IMR-90 (cell line): ENCODE results near the gene KMT2E.

Source experiments
- BHLHE40 ChIP-seq: fragments of 150-350 bp; IDR thresholded peaks from 2 replicates; pipeline ENCODE4 v1.6.1; 2016; ENCODE audit warnings: mild to moderate bottlenecking, low read depth, low read length
- CEBPB ChIP-seq: IDR thresholded peaks from 2 replicates; pipeline ENCODE4 v1.6.1; 2012; ENCODE audit warnings: low read depth, low read length, improper control_type of control experiment
- CHD1 ChIP-seq: IDR thresholded peaks from 2 replicates; pipeline ENCODE4 v1.6.1; 2012; ENCODE audit warnings: low read depth, low read length, improper control_type of control experiment
- MAFK ChIP-seq: IDR thresholded peaks from 2 replicates; pipeline ENCODE4 v1.6.1; 2012; ENCODE audit warnings: low read depth, low read length, improper control_type of control experiment
- MAZ ChIP-seq: IDR thresholded peaks from 2 replicates; pipeline ENCODE4 v1.6.1; 2012; ENCODE audit warnings: low read depth, mild to moderate bottlenecking, low read length, improper control_type of control experiment, moderate library complexity, borderline replicate concordance
- MXI1 ChIP-seq: IDR thresholded peaks from 2 replicates; pipeline ENCODE4 v1.6.1; 2012; ENCODE audit warnings: low read depth, mild to moderate bottlenecking, low read length, moderate library complexity, borderline replicate concordance
- POLR2A ChIP-seq: IDR thresholded peaks from 2 replicates; pipeline ENCODE4 v1.6.1; 2012; ENCODE audit warnings: mild to moderate bottlenecking, low read depth, low read length
- RAD21 ChIP-seq: IDR thresholded peaks from 2 replicates; pipeline ENCODE4 v1.6.1; 2012; ENCODE audit warnings: low read length, improper control_type of control experiment
- RCOR1 ChIP-seq: IDR thresholded peaks from 2 replicates; pipeline ENCODE4 v1.6.1; 2012; ENCODE audit warnings: mild to moderate bottlenecking, low read length, improper control_type of control experiment; ENCODE audit not compliant: insufficient replicate concordance
- RFX5 ChIP-seq: IDR thresholded peaks from 2 replicates; pipeline ENCODE4 v1.8.0; 2012; ENCODE audit warnings: low read depth, mild to moderate bottlenecking, low read length, moderate library complexity
- SMC3 ChIP-seq: fragments of 150-350 bp; IDR thresholded peaks from 2 replicates; pipeline ENCODE4 v1.6.1; 2016; ENCODE audit warnings: low read depth, mild to moderate bottlenecking, antibody characterized with exemption, low read length, moderate library complexity
- TF ChIP-seq, protein P1 (sequence below): fragments of 150-350 bp; IDR thresholded peaks from 2 replicates; pipeline ENCODE4 v1.6.1; 2016; ENCODE audit warnings: low read depth, mild to moderate bottlenecking, low read length, moderate library complexity, borderline replicate concordance
- TF ChIP-seq, protein P2 (sequence below): conservative IDR thresholded peaks from 2 replicates; pipeline ENCODE4 v1.5.1; 2012; ENCODE audit warnings: mild to moderate bottlenecking, low read depth, low read length, improper control_type of control experiment

DNA sequence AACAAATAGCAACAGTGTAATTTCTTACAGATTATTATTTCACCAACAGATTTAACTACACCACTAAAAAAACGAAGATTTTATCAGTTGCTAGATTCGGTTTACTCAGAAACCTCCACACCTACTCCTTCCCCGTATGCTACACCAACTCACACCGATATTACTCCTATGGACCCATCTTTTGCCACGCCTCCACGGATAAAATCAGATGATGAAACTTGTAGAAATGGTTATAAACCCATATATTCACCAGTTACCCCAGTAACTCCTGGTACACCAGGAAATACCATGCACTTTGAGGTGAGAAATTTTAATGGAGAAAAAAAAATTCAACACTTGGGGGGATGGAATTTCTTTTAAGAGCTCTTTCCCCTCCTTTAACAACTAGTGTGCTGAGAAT, 92.5 kb downstream of the KMT2E start:
- TF ChIP-seq, protein P1, sequence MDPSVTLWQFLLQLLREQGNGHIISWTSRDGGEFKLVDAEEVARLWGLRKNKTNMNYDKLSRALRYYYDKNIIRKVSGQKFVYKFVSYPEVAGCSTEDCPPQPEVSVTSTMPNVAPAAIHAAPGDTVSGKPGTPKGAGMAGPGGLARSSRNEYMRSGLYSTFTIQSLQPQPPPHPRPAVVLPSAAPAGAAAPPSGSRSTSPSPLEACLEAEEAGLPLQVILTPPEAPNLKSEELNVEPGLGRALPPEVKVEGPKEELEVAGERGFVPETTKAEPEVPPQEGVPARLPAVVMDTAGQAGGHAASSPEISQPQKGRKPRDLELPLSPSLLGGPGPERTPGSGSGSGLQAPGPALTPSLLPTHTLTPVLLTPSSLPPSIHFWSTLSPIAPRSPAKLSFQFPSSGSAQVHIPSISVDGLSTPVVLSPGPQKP: no peak
- TF ChIP-seq MAZ: no peak
- TF ChIP-seq, protein P2, sequence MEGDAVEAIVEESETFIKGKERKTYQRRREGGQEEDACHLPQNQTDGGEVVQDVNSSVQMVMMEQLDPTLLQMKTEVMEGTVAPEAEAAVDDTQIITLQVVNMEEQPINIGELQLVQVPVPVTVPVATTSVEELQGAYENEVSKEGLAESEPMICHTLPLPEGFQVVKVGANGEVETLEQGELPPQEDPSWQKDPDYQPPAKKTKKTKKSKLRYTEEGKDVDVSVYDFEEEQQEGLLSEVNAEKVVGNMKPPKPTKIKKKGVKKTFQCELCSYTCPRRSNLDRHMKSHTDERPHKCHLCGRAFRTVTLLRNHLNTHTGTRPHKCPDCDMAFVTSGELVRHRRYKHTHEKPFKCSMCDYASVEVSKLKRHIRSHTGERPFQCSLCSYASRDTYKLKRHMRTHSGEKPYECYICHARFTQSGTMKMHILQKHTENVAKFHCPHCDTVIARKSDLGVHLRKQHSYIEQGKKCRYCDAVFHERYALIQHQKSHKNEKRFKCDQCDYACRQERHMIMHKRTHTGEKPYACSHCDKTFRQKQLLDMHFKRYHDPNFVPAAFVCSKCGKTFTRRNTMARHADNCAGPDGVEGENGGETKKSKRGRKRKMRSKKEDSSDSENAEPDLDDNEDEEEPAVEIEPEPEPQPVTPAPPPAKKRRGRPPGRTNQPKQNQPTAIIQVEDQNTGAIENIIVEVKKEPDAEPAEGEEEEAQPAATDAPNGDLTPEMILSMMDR: no peak
- no peak for TF ChIP-seq POLR2A
- no peak for TF ChIP-seq CEBPB
- TF ChIP-seq BHLHE40: no peak
- no peak for TF ChIP-seq MXI1
- no peak for TF ChIP-seq RAD21
- TF ChIP-seq CHD1: no peak
- no peak for TF ChIP-seq SMC3
- no peak for TF ChIP-seq MAFK
- TF ChIP-seq RFX5: no peak
- TF ChIP-seq RCOR1: no peak
